ENCODE data around the gene NELFE. TPM values are rescaled to one million over a fixed set of nuclear protein-coding genes. Genes with fewer than 3 reads are reported as not detected.

NELFE gene
- total RNA-seq, 1 donor from 2014 or later = 129 TPM

GRCh38 chr6:31970604-31971271, 12.0 kb upstream of the NELFE start:
- H3K9ac ChIP-seq = peak overlapping the region; percentile 57
- peak overlapping the region; percentile 68 for H3K4me3 ChIP-seq
- H3K4me2 ChIP-seq = peak overlapping the region; percentile 82
- no peaks in the 10 kb centered on the region for H3K36me3 ChIP-seq
- H2AFZ ChIP-seq (replicated peaks) = no peak overlapping the region
- peak overlapping the region; percentile 88 for H3K4me3 Mint-ChIP-seq
- peaks cover 4% of the 10 kb centered on the region for H3K9me3 Mint-ChIP-seq
- H3F3A ChIP-seq (ENCODE audit: low read depth) = peaks cover 24% of the 10 kb centered on the region
- no peak overlapping the region for H3K27ac Mint-ChIP-seq
- no peaks in the 10 kb centered on the region for H4K20me1 ChIP-seq (ENCODE audit: low read depth)
- H3K4me1 Mint-ChIP-seq = peaks cover 23% of the 10 kb centered on the region
- H3K27me3 Mint-ChIP-seq (ENCODE audit: insufficient read depth, low read depth) = peaks cover 10% of the 10 kb centered on the region
- H3K4me1 ChIP-seq = peaks cover 7% of the 10 kb centered on the region
- H3K27ac ChIP-seq = no peak overlapping the region
- TF ChIP-seq, protein P1, sequence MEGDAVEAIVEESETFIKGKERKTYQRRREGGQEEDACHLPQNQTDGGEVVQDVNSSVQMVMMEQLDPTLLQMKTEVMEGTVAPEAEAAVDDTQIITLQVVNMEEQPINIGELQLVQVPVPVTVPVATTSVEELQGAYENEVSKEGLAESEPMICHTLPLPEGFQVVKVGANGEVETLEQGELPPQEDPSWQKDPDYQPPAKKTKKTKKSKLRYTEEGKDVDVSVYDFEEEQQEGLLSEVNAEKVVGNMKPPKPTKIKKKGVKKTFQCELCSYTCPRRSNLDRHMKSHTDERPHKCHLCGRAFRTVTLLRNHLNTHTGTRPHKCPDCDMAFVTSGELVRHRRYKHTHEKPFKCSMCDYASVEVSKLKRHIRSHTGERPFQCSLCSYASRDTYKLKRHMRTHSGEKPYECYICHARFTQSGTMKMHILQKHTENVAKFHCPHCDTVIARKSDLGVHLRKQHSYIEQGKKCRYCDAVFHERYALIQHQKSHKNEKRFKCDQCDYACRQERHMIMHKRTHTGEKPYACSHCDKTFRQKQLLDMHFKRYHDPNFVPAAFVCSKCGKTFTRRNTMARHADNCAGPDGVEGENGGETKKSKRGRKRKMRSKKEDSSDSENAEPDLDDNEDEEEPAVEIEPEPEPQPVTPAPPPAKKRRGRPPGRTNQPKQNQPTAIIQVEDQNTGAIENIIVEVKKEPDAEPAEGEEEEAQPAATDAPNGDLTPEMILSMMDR (IDR thresholded peaks at IDR 0.05) = no peak
- TF ChIP-seq EZH2phosphoT487 (IDR thresholded peaks at IDR 0.05) (no peak), EZH2 (IDR thresholded peaks at IDR 0.05) (no peak)
- H3K36me3 Mint-ChIP-seq = peaks cover 35% of the 10 kb centered on the region
- H3K79me2 ChIP-seq (ENCODE audit: low read depth) = peaks cover 31% of the 10 kb centered on the region
- DNase-seq (ENCODE audit: low spot score) = no peak
- no peaks in the 10 kb centered on the region for H3K27me3 ChIP-seq
- H3K9me3 ChIP-seq (ENCODE audit: low read depth) = no peaks in the 10 kb centered on the region

- peaks cover 30% of the 10 kb centered on the region for H3K36me3 Mint-ChIP-seq
- H3K9ac ChIP-seq = no peak overlapping the region
- H3K27ac ChIP-seq = no peak overlapping the region
- no peaks in the 10 kb centered on the region for H3K9me3 Mint-ChIP-seq
- H3K9me3 ChIP-seq (ENCODE audit: low read depth) = no peaks in the 10 kb centered on the region
- H4K20me1 ChIP-seq (ENCODE audit: low read depth) = no peaks in the 10 kb centered on the region
- TF ChIP-seq, protein P1 (IDR thresholded peaks at IDR 0.05) = no peak
- no peak for TF ChIP-seq EZH2phosphoT487 (IDR thresholded peaks at IDR 0.05)
- no peak for TF ChIP-seq EZH2 (IDR thresholded peaks at IDR 0.05)
- peak overlapping the region; percentile 88 for H3K4me3 Mint-ChIP-seq
- H3K36me3 ChIP-seq = no peaks in the 10 kb centered on the region
- no peak overlapping the region for H3K4me2 ChIP-seq
- H3K4me1 Mint-ChIP-seq = peaks cover 23% of the 10 kb centered on the region
- no peak overlapping the region for H2AFZ ChIP-seq (replicated peaks)
- peaks cover 7% of the 10 kb centered on the region for H3K4me1 ChIP-seq
- peaks cover 24% of the 10 kb centered on the region for H3F3A ChIP-seq (ENCODE audit: low read depth)
- DNase-seq (ENCODE audit: low spot score) = no peak
- peaks cover 10% of the 10 kb centered on the region for H3K27me3 Mint-ChIP-seq (ENCODE audit: insufficient read depth, low read depth)
- no peak overlapping the region for H3K4me3 ChIP-seq
- no peaks in the 10 kb centered on the region for H3K27me3 ChIP-seq
- H3K79me2 ChIP-seq (ENCODE audit: low read depth) = peaks cover 31% of the 10 kb centered on the region
- no peak overlapping the region for H3K27ac Mint-ChIP-seq
Measured at GRCh38 chr6:31969712-31970603, 11.2 kb upstream of the NELFE start.

DNA sequence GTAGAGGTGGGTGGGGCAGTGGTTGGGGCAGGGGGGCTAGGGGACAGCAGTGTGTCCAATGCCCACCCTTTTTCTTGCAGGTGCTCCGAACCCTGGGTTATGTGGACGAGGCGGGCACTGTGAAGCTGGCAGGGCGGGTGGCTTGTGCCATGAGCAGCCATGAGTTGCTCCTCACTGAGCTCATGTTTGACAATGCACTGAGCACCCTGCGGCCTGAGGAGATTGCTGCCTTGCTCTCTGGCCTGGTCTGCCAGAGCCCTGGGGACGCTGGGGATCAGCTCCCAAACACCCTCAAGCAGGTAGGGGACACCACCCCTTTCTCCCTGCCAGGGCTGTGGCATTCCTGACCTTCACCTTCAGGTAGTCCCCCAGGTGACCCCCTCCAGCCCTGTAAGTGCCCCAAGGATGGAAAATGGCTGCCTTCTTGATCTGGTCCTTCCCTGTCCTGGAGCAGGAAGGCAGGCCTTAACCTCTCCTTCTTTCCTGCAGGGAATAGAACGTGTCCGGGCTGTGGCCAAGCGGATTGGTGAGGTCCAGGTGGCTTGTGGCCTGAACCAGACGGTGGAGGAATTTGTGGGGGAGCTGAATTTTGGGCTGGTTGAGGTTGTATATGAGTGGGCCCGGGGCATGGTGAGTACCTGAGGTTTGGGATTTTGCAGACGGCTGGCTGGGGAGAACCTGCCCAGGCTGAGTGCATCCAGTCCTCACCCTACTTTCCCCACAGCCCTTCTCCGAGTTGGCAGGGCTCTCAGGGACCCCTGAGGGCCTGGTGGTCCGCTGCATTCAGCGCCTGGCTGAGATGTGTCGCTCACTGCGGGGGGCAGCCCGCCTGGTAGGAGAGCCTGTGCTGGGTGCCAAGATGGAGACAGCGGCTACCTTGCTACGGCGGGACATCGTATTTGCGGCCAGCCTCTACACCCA, 10.3 kb upstream of the NELFE start:
- Histone ChIP-seq H3K4me3 (no peak overlapping the region), H3K79me2 (ENCODE audit: low read depth) (peaks cover 25% of the 10 kb centered on the region), H2AFZ (replicated peaks) (no peak overlapping the region), H3K9ac (no peak overlapping the region), H3F3A (ENCODE audit: low read depth) (peaks cover 24% of the 10 kb centered on the region), H3K27ac (no peak overlapping the region), H3K27me3 (no peaks in the 10 kb centered on the region), H3K36me3 (no peaks in the 10 kb centered on the region), H3K4me2 (no peak overlapping the region), H4K20me1 (ENCODE audit: low read depth) (no peaks in the 10 kb centered on the region), H3K4me1 (peaks cover 7% of the 10 kb centered on the region), H3K9me3 (ENCODE audit: low read depth) (no peaks in the 10 kb centered on the region)
- Mint-ChIP-seq H3K27me3 (ENCODE audit: insufficient read depth, low read depth) (peaks cover 10% of the 10 kb centered on the region), H3K27ac (no peak overlapping the region), H3K4me1 (peaks cover 23% of the 10 kb centered on the region), H3K4me3 (peak overlapping the region; percentile 69), H3K9me3 (no peaks in the 10 kb centered on the region), H3K36me3 (peaks cover 31% of the 10 kb centered on the region)
- TF ChIP-seq, protein P1 (IDR thresholded peaks at IDR 0.05) = no peak
- TF ChIP-seq EZH2phosphoT487 (IDR thresholded peaks at IDR 0.05) (no peak), EZH2 (IDR thresholded peaks at IDR 0.05) (no peak)
- no peak for DNase-seq (ENCODE audit: low spot score)

Data from neural progenitor cell (in vitro differentiated cells).